ENCODE data around the gene AP5B1.

GRCh38 chr11:65741185-65741584, 39.6 kb downstream of the AP5B1 start:
- TF ChIP-seq GATA2 (IDR thresholded peaks at IDR 0.05; ENCODE audit: low read depth, low read length): no peak
- no peak for TF ChIP-seq GATA3 (IDR thresholded peaks at IDR 0.05; ENCODE audit: low read depth, low read length)

All from SH-SY5Y (cell line).